Forelimb muscle (tissue), 1 donor: Measurements from ENCODE around the gene METTL6. TPM values are rescaled to one million over a fixed set of nuclear protein-coding genes. Genes with fewer than 3 reads are reported as not detected.
"Not testable (repeated sequence)": the region's sequence is repeated elsewhere in the genome, so short reads cannot be mapped to it uniquely, and the experiment has no call there.

ENCODE experiments used
- DNase-seq: peaks from one replicate; pipeline ENCODE4 v3.0.0-alpha.2; 2013; ENCODE audit warnings: low read depth
- polyA plus RNA-seq: library from polyadenylated mRNA; unstranded; fragments of 120-200 nt; gene quantifications from one replicate; pipeline ENCODE4 v1.2.1, GENCODE V29; 2013; ENCODE audit not compliant: insufficient read length

The METTL6 gene
- polyA plus RNA-seq, 1 donor, result 17.1 TPM

- DNase-seq, result peak; percentile 38
Observed at GRCh38 chr3:15405448-15406050, 21.8 kb downstream of the METTL6 start.

GRCh38 chr3:15404767-15405166 is 22.6 kb downstream of the METTL6 start:
- DNase-seq, result no peak

DNA sequence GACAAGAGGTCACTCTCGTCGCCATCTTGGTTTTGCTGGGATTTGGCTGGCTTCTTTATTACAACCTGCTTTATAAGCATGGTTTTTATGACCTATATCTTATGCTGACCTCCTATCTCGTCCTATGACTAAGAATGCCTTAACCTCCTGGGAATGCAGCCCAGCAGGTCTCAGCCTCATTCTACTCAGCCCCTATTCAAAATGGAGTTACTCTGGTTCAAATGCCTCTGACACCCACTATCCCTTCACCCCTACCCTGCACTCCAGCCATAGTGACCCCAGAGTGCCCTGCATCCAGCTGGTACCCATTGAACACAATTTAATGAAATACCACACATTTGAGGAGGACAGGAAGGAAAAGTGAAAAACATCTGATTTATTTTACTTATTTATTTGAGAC is 23.4 kb downstream of the METTL6 start:
- DNase-seq, result no peak

GRCh38 chr3:15403495-15403894 is 23.8 kb downstream of the METTL6 start:
- DNase-seq, result peak; percentile 74

- no peak for DNase-seq
Observed at GRCh38 chr3:15401936-15402335, 25.4 kb downstream of the METTL6 start.

- DNase-seq, result no peak
Observed at GRCh38 chr3:15399970-15400369, 27.4 kb downstream of the METTL6 start.

GRCh38 chr3:15398731-15399133 is 28.6 kb downstream of the METTL6 start:
- not testable (repeated sequence) for DNase-seq

- DNase-seq, result not testable (repeated sequence)
Observed at GRCh38 chr3:15393252-15393651, 34.1 kb downstream of the METTL6 start.

GRCh38 chr3:15391007-15391406 is 36.3 kb downstream of the METTL6 start:
- no peak for DNase-seq

DNA sequence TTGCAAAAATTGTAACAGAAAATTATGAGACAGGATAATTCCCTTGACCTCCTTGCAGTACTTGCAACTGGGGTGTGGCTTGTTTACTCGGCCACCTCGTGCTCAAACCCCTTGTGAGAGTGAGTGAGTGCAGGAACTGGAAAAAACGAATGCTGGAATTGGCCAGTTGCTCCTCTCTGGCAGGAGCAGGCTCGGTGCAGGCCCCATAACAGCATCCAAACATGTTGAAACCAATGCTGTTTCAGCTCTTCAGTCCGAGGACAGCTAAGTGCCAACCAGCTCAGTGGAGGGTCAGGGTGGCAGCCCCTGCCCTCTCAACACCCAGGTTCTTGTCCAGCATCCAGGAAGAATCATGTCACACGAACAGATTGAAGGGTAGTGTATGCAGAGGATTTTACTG is 36.9 kb downstream of the METTL6 start:
- no peak for DNase-seq

DNA sequence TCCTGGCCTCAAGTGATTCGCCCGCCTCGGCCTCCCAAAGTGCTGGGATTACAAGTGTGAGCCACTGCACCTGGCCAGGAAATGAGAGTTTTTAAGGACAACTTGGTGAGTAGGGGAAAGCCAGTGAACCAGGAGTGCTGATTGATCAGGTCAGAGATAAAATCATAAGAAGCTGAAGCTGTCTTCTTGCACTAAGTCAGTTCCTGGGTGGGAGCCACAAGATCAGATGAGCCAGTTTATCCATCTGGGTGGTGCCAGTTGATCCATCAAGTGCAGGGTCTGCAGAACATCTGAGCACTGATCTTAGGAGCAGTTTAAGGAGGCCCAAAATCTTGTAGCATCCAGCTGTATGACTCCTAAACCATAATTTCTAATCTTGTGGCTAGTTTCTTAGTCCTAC is 39.0 kb downstream of the METTL6 start:
- not testable (repeated sequence) for DNase-seq

DNA sequence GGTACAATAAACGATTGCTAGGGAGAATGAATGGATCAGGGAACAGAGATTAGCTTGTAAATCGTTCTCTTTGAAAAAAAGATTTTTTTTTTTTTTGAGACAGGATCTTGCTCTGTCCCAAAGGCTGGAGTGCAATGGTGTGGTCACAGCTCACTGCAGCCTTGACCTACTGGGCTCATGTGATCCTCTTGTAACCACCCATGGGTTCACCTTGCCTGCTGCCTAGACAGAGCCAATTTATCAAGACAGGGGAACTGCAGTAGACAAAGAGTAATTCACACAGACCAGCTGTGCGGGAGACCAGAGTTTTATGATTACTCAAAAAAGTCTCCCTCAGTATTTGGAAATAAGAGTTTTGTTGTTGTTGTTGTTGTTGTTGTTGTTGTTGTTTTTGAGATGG is 39.6 kb downstream of the METTL6 start:
- DNase-seq, result no peak

GRCh38 chr3:15387171-15387581 is 40.2 kb downstream of the METTL6 start:
- DNase-seq, result no peak

GRCh38 chr3:15386654-15386955 is 40.7 kb downstream of the METTL6 start:
- DNase-seq, result not testable (repeated sequence)

GRCh38 chr3:15385901-15386653 is 41.3 kb downstream of the METTL6 start:
- no peak for DNase-seq

- DNase-seq, result not testable (repeated sequence)
Observed at GRCh38 chr3:15385238-15385695, 42.1 kb downstream of the METTL6 start.

DNA sequence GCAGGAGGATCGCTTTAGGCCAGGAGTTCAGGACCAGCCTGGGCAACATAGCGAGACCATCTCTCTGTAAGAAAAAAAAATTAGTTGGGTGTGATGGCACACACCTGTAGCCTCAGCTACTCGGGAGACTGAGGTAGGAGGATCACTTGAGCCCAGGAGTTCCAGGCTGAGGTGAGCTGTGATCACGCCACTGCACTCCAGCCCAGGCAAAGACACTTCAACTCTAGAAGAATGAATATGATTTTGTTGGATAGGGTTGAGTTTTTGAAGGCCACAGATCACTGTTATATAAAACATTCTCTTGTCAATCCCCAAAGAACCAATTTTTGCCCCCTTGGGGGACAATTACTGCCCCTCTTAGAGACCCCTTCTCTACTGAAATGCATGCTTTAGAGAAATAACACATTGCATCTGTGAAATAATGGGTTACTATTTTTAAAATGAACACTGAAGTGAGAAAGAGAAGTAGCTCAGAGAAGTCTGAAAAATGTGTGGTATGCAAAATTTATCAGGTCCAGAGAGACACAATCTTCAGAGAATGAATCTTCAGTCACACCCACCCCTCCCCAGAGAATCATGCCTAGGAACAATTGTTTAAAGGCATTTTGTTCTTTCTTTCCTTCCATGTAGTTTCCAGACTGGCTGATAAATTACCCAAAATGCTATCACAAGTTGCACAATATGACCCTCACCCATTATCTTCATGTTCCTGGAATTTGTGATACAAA is 42.7 kb downstream of the METTL6 start:
- DNase-seq, result no peak

DNA sequence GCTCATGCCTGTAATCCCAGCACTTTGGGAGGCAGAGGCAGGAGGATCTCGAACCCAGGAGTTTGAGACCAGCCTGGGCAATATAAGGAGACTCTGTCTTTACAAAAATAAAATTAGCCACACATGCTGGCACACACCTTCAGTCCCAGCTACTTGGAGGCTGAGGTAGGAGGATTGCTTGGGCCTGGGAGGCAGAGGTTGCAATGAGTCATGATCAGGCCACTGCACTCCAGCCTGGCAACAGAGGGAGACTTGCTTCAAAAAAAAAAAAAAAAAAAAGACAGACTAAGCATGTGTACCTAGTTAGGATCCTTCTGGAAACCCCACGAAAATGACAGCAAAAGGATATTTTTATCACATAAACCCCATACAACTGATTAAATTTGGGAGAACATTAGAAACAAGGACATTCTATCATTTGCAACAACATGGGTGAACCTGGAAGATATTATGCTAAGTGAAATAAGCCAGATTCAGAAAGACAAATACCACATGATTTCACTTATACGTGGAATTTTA is 44.9 kb downstream of the METTL6 start:
- no peak for DNase-seq

- no peak for DNase-seq
Observed at GRCh38 chr3:15380980-15381890, 46.1 kb downstream of the METTL6 start.

GRCh38 chr3:15377961-15378791 is 49.2 kb downstream of the METTL6 start:
- peak; percentile 91 for DNase-seq
